Measurements from ENCODE around the gene ATF7. TPM values are rescaled to one million over a fixed set of nuclear protein-coding genes. Genes with fewer than 3 reads are reported as not detected.

ATF7 gene
- total RNA-seq, 1 donor, result 17.4 TPM

- H4K20me1 ChIP-seq (ENCODE audit: insufficient read depth, low read length), result no peaks in the 10 kb centered on the region
- H3K36me3 ChIP-seq (ENCODE audit: insufficient read depth, low read length), result peaks cover 4% of the 10 kb centered on the region
- no peak for DNase-seq (ENCODE audit: insufficient read length, low spot score, missing footprints)
- no peaks in the 10 kb centered on the region for H3K27me3 ChIP-seq (ENCODE audit: insufficient read depth, low read length)
- H2AFZ ChIP-seq (ENCODE audit: low read length), result peak overlapping the region; percentile 77
- peak overlapping the region; percentile 87 for H3K4me2 ChIP-seq (ENCODE audit: insufficient read depth, low read length)
- H3K79me2 ChIP-seq (ENCODE audit: insufficient read depth, low read length), result peaks cover 70% of the 10 kb centered on the region
- H3K4me3 ChIP-seq (ENCODE audit: insufficient read depth, low read length), result peak overlapping the region; percentile 76
- H3K27ac ChIP-seq (ENCODE audit: low read depth, low read length), result peak overlapping the region; percentile 74
- H3K9me3 ChIP-seq (ENCODE audit: low read depth, low read length), result no peaks in the 10 kb centered on the region
- TF ChIP-seq CTCF (IDR thresholded peaks at IDR 0.05; ENCODE audit: extremely low read depth, low read depth, low read length), result no peak
- H3K4me1 ChIP-seq (ENCODE audit: insufficient read depth, low read length), result peaks cover 25% of the 10 kb centered on the region
Observed at GRCh38 chr12:53493610-53494391, 132.4 kb downstream of the ATF7 start.

- Histone ChIP-seq H2AFZ (ENCODE audit: low read length) (peak overlapping the region; percentile 77), H3K36me3 (ENCODE audit: insufficient read depth, low read length) (peaks cover 6% of the 10 kb centered on the region), H3K27me3 (ENCODE audit: insufficient read depth, low read length) (no peaks in the 10 kb centered on the region), H3K9me3 (ENCODE audit: low read depth, low read length) (no peaks in the 10 kb centered on the region), H4K20me1 (ENCODE audit: insufficient read depth, low read length) (peaks cover 2% of the 10 kb centered on the region), H3K4me3 (ENCODE audit: insufficient read depth, low read length) (peak overlapping the region; percentile 76), H3K79me2 (ENCODE audit: insufficient read depth, low read length) (peaks cover 64% of the 10 kb centered on the region), H3K4me2 (ENCODE audit: insufficient read depth, low read length) (peak overlapping the region; percentile 87), H3K27ac (ENCODE audit: low read depth, low read length) (peak overlapping the region; percentile 74), H3K4me1 (ENCODE audit: insufficient read depth, low read length) (peaks cover 18% of the 10 kb centered on the region)
- no peak for TF ChIP-seq CTCF (IDR thresholded peaks at IDR 0.05; ENCODE audit: extremely low read depth, low read depth, low read length)
- peak; percentile 97 for DNase-seq (ENCODE audit: insufficient read length, low spot score, missing footprints)
Observed at GRCh38 chr12:53492830-53493609, 133.2 kb downstream of the ATF7 start.

- H3K4me3 ChIP-seq (ENCODE audit: insufficient read depth, low read length), result peak overlapping the region; percentile 76
- H3K4me2 ChIP-seq (ENCODE audit: insufficient read depth, low read length), result peak overlapping the region; percentile 87
- no peak for TF ChIP-seq CTCF (IDR thresholded peaks at IDR 0.05; ENCODE audit: extremely low read depth, low read depth, low read length)
- H2AFZ ChIP-seq (ENCODE audit: low read length), result no peak overlapping the region
- H3K9me3 ChIP-seq (ENCODE audit: low read depth, low read length), result no peaks in the 10 kb centered on the region
- DNase-seq (ENCODE audit: insufficient read length, low spot score, missing footprints), result no peak
- H3K27me3 ChIP-seq (ENCODE audit: insufficient read depth, low read length), result no peaks in the 10 kb centered on the region
- peaks cover 10% of the 10 kb centered on the region for H4K20me1 ChIP-seq (ENCODE audit: insufficient read depth, low read length)
- H3K4me1 ChIP-seq (ENCODE audit: insufficient read depth, low read length), result peaks cover 18% of the 10 kb centered on the region
- peaks cover 64% of the 10 kb centered on the region for H3K79me2 ChIP-seq (ENCODE audit: insufficient read depth, low read length)
- H3K36me3 ChIP-seq (ENCODE audit: insufficient read depth, low read length), result peaks cover 10% of the 10 kb centered on the region
- no peak overlapping the region for H3K27ac ChIP-seq (ENCODE audit: low read depth, low read length)
Observed at GRCh38 chr12:53492188-53492587, 134.0 kb downstream of the ATF7 start.
